Trophoblast cell (in vitro differentiated cells and primary cell): ENCODE results near the gene GPR162. TPM values are rescaled to one million over a fixed set of nuclear protein-coding genes. Genes with fewer than 3 reads are reported as not detected.

Experiments
- DNase-seq, 2 donors: peaks; one replicate each; pipeline ENCODE4 v3.0.0-alpha.2; 2016
- H2AFZ ChIP-seq: 2 replicates; pipeline ENCODE4 v1.6.1; 2013; ENCODE audit warnings: low read length, moderate library complexity, mild to moderate bottlenecking; ENCODE audit not compliant: insufficient read depth, poor library complexity
- H2AK5ac ChIP-seq: 2 replicates; pipeline ENCODE4 v1.6.1; 2013; ENCODE audit warnings: mild to moderate bottlenecking, low read length
- H2BK120ac ChIP-seq: 2 replicates; pipeline ENCODE4 v1.6.1; 2013; ENCODE audit warnings: low read length, mild to moderate bottlenecking, moderate library complexity; ENCODE audit not compliant: insufficient read depth, poor library complexity
- H2BK12ac ChIP-seq: 2 replicates; pipeline ENCODE4 v1.6.1; 2013; ENCODE audit warnings: mild to moderate bottlenecking, low read length, moderate library complexity
- H2BK5ac ChIP-seq: 2 replicates; pipeline ENCODE4 v1.6.1; 2013; ENCODE audit warnings: low read length, low read depth, moderate library complexity, mild to moderate bottlenecking; ENCODE audit not compliant: poor library complexity
- H3K14ac ChIP-seq: 2 replicates; pipeline ENCODE4 v1.6.1; 2013; ENCODE audit warnings: mild to moderate bottlenecking, low read length
- H3K18ac ChIP-seq: 2 replicates; pipeline ENCODE4 v1.6.1; 2013; ENCODE audit warnings: mild to moderate bottlenecking, low read length
- H3K23ac ChIP-seq: 2 replicates; pipeline ENCODE4 v1.6.1; 2013; ENCODE audit warnings: low read length
- H3K27ac ChIP-seq: 2 replicates; pipeline ENCODE4 v1.5.1; 2013; ENCODE audit warnings: low read depth, mild to moderate bottlenecking, inconsistent platforms, low read length, moderate library complexity
- H3K27me3 ChIP-seq: 2 replicates; pipeline ENCODE4 v1.6.1; 2013; ENCODE audit warnings: inconsistent platforms, mild to moderate bottlenecking, low read length, moderate library complexity; ENCODE audit not compliant: insufficient read depth
- H3K36me3 ChIP-seq, 2 experiments: 1 replicate in 1 of 2; 2 replicates in 1 of 2; pipeline ENCODE4 v1.6.1; 2013; ENCODE audit warnings: low read length in 2 of 2, mild to moderate bottlenecking in 2 of 2, moderate library complexity in 1 of 2; ENCODE audit not compliant: insufficient read depth in 2 of 2, control insufficient read depth in 1 of 2
- H3K4ac ChIP-seq: 2 replicates; pipeline ENCODE4 v1.6.1; 2013; ENCODE audit warnings: low read depth, mild to moderate bottlenecking, low read length, moderate library complexity
- H3K4me1 ChIP-seq, 2 experiments: 1 replicate in 1 of 2; 2 replicates in 1 of 2; pipeline ENCODE4 v1.6.1; 2013; ENCODE audit warnings: low read length in 2 of 2, mild to moderate bottlenecking in 2 of 2, moderate library complexity in 1 of 2; ENCODE audit not compliant: insufficient read depth in 2 of 2, control insufficient read depth in 1 of 2
- H3K4me2 ChIP-seq: 2 replicates; pipeline ENCODE4 v1.6.1; 2013; ENCODE audit warnings: inconsistent platforms, mild to moderate bottlenecking, low read length, moderate library complexity
- H3K4me3 ChIP-seq: 2 replicates; pipeline ENCODE4 v1.5.1; 2013; ENCODE audit warnings: mild to moderate bottlenecking, low read depth, low read length, inconsistent platforms
- H3K79me1 ChIP-seq: one replicate; pipeline ENCODE4 v1.6.1; 2013; ENCODE audit warnings: low read length
- H3K79me2 ChIP-seq: 2 replicates; pipeline ENCODE4 v1.6.1; 2013; ENCODE audit warnings: low read length, mild to moderate bottlenecking; ENCODE audit not compliant: control insufficient read depth, insufficient read depth, poor library complexity
- H3K9ac ChIP-seq: 2 replicates; pipeline ENCODE4 v1.6.1; 2013; ENCODE audit warnings: mild to moderate bottlenecking, low read length
- H3K9me3 ChIP-seq: 2 replicates; pipeline ENCODE4 v1.6.1; 2013; ENCODE audit warnings: low read depth, mild to moderate bottlenecking, control low read depth, inconsistent platforms, low read length; ENCODE audit not compliant: insufficient read depth
- H4K12ac ChIP-seq: 2 replicates; pipeline ENCODE4 v1.6.1; 2013; ENCODE audit warnings: low read depth, mild to moderate bottlenecking, low read length, moderate library complexity
- H4K8ac ChIP-seq: 2 replicates; pipeline ENCODE4 v1.6.1; 2013; ENCODE audit warnings: low read depth, mild to moderate bottlenecking, low read length, moderate library complexity
- H4K91ac ChIP-seq: one replicate; pipeline ENCODE4 v1.6.1; 2013; ENCODE audit warnings: low read depth, mild to moderate bottlenecking, low read length, moderate library complexity
- WGBS: extraction: QIAGEN DNeasy Blood & Tissue Kit; methylation state at CpG from one replicate; pipeline ENCODE4 v1.1.7; 2013; ENCODE audit warnings: missing lambda C conversion rate; ENCODE audit not compliant: insufficient read length, insufficient coverage; ENCODE audit errors: extremely low coverage; 5-methylcytosine and 5-hydroxymethylcytosine counted together
- polyA plus RNA-seq: library from polyadenylated mRNA; stranded (reverse); fragments of 200-250 nt; gene quantifications from 2 replicates; pipeline ENCODE4 v1.2.3, GENCODE V29; 2013

Gene GPR162, protein sequence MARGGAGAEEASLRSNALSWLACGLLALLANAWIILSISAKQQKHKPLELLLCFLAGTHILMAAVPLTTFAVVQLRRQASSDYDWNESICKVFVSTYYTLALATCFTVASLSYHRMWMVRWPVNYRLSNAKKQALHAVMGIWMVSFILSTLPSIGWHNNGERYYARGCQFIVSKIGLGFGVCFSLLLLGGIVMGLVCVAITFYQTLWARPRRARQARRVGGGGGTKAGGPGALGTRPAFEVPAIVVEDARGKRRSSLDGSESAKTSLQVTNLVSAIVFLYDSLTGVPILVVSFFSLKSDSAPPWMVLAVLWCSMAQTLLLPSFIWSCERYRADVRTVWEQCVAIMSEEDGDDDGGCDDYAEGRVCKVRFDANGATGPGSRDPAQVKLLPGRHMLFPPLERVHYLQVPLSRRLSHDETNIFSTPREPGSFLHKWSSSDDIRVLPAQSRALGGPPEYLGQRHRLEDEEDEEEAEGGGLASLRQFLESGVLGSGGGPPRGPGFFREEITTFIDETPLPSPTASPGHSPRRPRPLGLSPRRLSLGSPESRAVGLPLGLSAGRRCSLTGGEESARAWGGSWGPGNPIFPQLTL
- 2.2 and 2.9 TPM in 2 replicates for polyA plus RNA-seq

DNA sequence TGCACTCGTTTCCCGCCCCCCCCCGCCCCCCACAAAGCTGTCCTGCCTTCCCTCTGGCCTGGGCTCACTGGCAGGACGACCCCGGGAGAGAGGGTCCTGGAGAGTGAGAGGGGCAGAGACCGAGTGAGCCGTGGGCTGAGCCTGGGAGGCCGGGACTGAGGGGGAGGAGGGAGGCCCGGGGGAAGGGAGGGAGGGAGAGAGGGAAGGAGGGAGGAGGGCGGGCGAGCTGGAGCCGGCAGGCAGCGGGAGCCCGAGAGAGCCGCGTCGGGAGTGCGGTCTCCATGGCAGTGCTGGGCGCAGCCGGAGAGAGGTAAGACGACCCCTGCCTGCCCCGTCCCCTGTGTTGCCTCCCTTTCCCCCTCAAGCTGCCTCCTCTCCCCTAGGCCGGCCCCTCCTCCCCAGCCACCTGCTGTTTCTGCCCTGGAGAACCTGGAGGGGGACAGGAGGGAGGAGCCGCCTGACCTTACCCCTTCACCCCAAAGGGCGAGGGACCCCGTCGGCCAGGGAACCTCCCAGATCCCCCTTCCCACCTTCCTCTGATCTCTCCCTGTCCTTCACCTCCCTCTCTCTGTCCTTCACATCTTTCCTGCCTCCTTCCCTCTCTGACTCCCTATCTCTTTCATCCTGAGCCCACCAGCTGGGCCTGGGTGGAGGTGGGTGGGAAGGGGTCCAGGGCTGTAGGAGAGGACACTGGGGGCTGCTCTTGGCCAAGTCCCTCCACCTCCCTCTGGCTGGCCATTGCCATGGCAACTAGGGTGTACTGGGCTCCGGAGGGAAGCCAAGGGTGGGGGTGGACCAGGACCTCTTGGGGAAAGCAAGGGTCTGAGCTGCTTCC lies at the start of gene GPR162:
GPR162 (plus strand) TSS at position 231 of the 835 bp plus-strand sequence. CDS start 2,078 bp downstream, outside the sequence.
- Histone ChIP-seq H3K4ac (no peak within 1 kb of the TSS), H3K4me3 (peak within 1 kb of the TSS; percentile 19), H3K79me2 (no peaks in the 10 kb centered on the region)

DNA sequence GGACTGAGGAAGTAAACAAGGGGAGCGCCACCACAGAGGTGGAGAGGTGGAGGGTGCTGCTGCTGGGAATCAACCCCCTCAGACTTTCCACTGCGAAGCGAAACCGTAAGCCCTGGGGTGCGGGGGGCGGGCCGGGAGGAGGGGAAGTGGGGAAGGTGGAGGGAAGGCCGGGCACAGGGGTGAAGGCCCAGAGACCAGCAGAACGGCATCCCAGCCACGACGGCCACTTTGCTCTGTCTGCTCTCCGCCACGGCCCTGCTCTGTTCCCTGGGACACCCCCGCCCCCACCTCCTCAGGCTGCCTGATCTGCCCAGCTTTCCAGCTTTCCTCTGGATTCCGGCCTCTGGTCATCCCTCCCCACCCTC lies 49.3 kb upstream of the GPR162 start, which contains the start of gene LAG3:
LAG3 (plus strand) TSS at position 190 of the 365 bp plus-strand sequence. CDS start 333 bp downstream, outside the sequence.
- H2AFZ ChIP-seq = no peak within 1 kb of the TSS
- H3K4me1 ChIP-seq = peaks cover 11 to 15% of the 10 kb centered on the region in 2 experiments
- H2BK12ac ChIP-seq = no peak within 1 kb of the TSS
- no peak within 1 kb of the TSS for H3K27ac ChIP-seq
- H3K9me3 ChIP-seq = peaks cover 2% of the 10 kb centered on the region
- no peak within 1 kb of the TSS for H3K4ac ChIP-seq
- no peak within 1 kb of the TSS for H2AK5ac ChIP-seq
- no peak within 1 kb of the TSS for H4K8ac ChIP-seq
- WGBS = no CpG with 5 or more reads among the region's 15 CpGs
- no peak within 1 kb of the TSS for H3K23ac ChIP-seq
- H3K14ac ChIP-seq = no peak within 1 kb of the TSS
- H2BK5ac ChIP-seq = no peak within 1 kb of the TSS
- peaks cover 17% of the 10 kb centered on the region for H3K27me3 ChIP-seq
- H3K4me3 ChIP-seq = no peak within 1 kb of the TSS
- peaks cover 27 to 28% of the 10 kb centered on the region in 2 experiments for H3K36me3 ChIP-seq
- H3K9ac ChIP-seq = no peak within 1 kb of the TSS
- H3K4me2 ChIP-seq = no peak within 1 kb of the TSS
- H3K79me2 ChIP-seq = peaks cover 7% of the 10 kb centered on the region
- H3K18ac ChIP-seq = no peak within 1 kb of the TSS
- DNase-seq = no peak
- H2BK120ac ChIP-seq = no peak within 1 kb of the TSS
- peaks cover 2% of the 10 kb centered on the region for H3K79me1 ChIP-seq
- H4K12ac ChIP-seq = no peak within 1 kb of the TSS
- H4K91ac ChIP-seq = no peak within 1 kb of the TSS

More for the DNA sequence above, at the start of gene GPR162:
- H3K27ac ChIP-seq = no peak within 1 kb of the TSS
- H2AK5ac ChIP-seq = peak within 1 kb of the TSS; percentile 0
- DNase-seq = no peak
- H2BK5ac ChIP-seq = no peak within 1 kb of the TSS
- peaks cover 5% of the 10 kb centered on the region for H3K79me1 ChIP-seq
- peak within 1 kb of the TSS; percentile 60 for H3K4me2 ChIP-seq
- H2AFZ ChIP-seq = peak within 1 kb of the TSS; percentile 21
- H3K18ac ChIP-seq = peak within 1 kb of the TSS; percentile 35
- H3K9me3 ChIP-seq = peaks cover 5% of the 10 kb centered on the region
- H4K91ac ChIP-seq = no peak within 1 kb of the TSS
- H2BK120ac ChIP-seq = no peak within 1 kb of the TSS
- no peak within 1 kb of the TSS for H3K23ac ChIP-seq
- no peaks in the 10 kb centered on the region for H3K27me3 ChIP-seq
- peak within 1 kb of the TSS; percentile 48 for H4K8ac ChIP-seq
- no peak within 1 kb of the TSS for H3K9ac ChIP-seq
- H3K4me1 ChIP-seq = peaks cover 12 to 26% of the 10 kb centered on the region in 2 experiments
- no peak within 1 kb of the TSS for H3K14ac ChIP-seq
- H2BK12ac ChIP-seq = no peak within 1 kb of the TSS
- WGBS = no CpG with 5 or more reads among the region's 28 CpGs
- no peak within 1 kb of the TSS for H4K12ac ChIP-seq
- no peaks in the 10 kb centered on the region for H3K36me3 ChIP-seq

DNA sequence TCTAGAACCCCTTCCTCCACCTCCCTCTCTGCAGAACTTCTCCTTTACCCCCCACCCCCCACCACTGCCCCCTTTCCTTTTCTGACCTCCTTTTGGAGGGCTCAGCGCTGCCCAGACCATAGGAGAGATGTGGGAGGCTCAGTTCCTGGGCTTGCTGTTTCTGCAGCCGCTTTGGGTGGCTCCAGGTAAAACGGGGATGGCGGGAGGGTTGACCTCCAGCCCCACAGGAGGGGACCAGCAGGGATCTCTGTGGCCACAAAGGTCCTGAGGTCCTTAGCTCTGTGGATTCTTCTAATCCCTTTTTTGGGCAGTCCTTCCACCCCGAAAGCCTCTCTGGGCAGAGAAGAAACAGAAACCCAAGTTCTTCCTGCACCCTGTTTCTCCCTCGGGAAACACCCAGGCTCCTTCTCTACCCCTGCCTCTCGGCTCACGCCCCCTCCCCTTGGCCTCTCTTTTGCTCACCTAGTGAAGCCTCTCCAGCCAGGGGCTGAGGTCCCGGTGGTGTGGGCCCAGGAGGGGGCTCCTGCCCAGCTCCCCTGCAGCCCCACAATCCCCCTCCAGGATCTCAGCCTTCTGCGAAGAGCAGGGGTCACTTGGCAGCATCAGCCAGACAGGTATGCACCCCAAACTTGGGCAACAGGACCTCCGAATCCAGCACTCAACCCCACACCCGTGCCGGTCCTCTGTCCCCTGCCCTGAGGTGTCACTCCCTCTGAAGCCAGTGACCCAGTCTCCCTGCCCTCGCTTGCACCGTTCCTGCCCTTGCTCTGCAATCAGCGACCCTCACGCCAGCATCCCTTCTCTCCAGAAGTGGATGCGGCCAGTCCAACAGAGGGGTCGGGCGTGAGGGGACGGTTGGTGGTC lies 48.7 kb upstream of the GPR162 start:
- H2BK5ac ChIP-seq = no peak overlapping the region
- H3K4me1 ChIP-seq = peaks cover 8 to 10% of the 10 kb centered on the region in 2 experiments
- H3K23ac ChIP-seq = no peak overlapping the region
- H3K79me2 ChIP-seq = peaks cover 2% of the 10 kb centered on the region
- H2AK5ac ChIP-seq = no peak overlapping the region
- H3K4ac ChIP-seq = no peak overlapping the region
- no peak overlapping the region for H4K8ac ChIP-seq
- no peak overlapping the region for H2AFZ ChIP-seq
- H3K18ac ChIP-seq = no peak overlapping the region
- DNase-seq = no peak
- no peak overlapping the region for H3K27ac ChIP-seq
- H3K9me3 ChIP-seq = peaks cover 2% of the 10 kb centered on the region
- H3K36me3 ChIP-seq = peaks cover 27 to 28% of the 10 kb centered on the region in 2 experiments
- no peak overlapping the region for H3K4me2 ChIP-seq
- no peak overlapping the region for H4K91ac ChIP-seq
- H3K27me3 ChIP-seq = peaks cover 19% of the 10 kb centered on the region
- no peak overlapping the region for H2BK120ac ChIP-seq
- no peak overlapping the region for H3K9ac ChIP-seq
- H4K12ac ChIP-seq = no peak overlapping the region
- H3K79me1 ChIP-seq = no peaks in the 10 kb centered on the region
- H3K14ac ChIP-seq = no peak overlapping the region
- H2BK12ac ChIP-seq = no peak overlapping the region
- no CpG with 5 or more reads among the region's 21 CpGs for WGBS
- H3K4me3 ChIP-seq = no peak overlapping the region
